GM19023 (cell line): ENCODE data around the gene ROR2.

ENCODE experiments used
- ATAC-seq: cut with Tn5 transposase; IDR thresholded peaks from one replicate; pipeline ENCODE4 v1.9.1; 2021; ENCODE audit warnings: mild to moderate bottlenecking, moderate library complexity; ENCODE audit not compliant: unreplicated experiment

The ROR2 gene

GRCh38 chr9:91882627-91883026 is 67.4 kb downstream of the ROR2 start:
- ATAC-seq: no peak

DNA sequence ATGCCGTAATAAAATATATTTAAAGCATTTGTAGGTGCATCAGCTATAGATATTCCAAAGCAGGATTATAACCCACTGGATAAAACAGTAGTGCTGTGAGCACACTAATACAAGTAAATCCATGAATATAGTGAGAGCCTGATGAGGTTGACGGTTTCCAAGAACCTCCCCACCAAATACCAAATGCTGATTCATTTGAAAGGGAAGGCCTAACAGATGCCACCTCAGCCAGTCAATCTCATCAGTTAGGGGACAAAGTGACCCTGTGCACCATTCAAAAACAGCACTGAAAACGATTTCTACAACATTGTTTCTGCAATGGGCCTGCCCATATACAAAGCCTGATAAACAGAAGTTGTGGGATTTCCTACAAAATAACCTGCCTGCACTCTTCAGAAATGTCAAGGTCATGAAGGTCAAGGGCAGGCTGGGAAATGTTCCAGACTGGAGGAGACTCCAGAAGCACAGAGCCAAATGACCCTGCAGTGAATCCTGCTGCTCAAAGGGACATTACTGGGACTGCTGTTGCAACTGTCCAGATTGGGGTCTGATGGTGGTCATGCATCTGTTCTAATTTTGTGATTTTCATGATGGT is 69.6 kb downstream of the ROR2 start:
- no peak for ATAC-seq

DNA sequence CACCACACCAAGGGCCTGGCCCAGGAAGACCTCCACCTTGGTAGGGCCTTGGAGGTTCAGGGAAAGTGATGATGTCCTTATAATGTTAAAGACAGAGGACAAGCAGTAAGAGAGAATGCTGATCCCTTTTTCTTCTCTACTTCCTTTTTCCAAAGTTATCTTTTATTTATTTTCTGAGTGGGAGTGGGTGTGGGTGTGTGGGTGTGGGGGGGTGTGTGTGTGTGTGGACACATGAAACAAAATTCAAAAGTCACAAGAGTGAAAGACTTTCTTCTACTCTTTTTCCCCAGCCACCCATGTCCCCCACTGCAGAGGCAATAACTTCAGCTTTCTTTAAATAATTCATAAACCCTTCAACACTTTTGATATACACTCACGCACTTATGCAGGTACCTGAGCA is 70.8 kb downstream of the ROR2 start:
- ATAC-seq: no peak

DNA sequence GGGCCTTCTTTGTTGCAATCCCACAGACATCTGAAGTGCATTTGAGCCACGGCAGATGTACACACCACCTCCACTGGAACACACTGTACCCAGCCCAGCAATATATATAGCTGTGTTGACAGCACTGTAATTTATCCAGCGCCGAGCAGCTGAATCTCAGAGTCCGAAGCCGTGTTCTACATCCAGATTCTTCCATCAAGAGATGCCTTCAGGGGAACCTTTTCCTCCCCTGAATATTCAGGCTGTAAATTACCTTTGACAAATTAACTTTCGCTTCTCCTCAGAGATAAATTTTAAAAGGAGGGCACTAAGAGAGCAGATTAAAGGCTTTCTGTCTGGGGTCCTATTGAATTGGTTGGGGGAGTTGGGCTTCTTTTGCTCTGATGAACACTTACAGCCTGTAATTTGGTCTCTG is 76.4 kb downstream of the ROR2 start:
- no peak for ATAC-seq

DNA sequence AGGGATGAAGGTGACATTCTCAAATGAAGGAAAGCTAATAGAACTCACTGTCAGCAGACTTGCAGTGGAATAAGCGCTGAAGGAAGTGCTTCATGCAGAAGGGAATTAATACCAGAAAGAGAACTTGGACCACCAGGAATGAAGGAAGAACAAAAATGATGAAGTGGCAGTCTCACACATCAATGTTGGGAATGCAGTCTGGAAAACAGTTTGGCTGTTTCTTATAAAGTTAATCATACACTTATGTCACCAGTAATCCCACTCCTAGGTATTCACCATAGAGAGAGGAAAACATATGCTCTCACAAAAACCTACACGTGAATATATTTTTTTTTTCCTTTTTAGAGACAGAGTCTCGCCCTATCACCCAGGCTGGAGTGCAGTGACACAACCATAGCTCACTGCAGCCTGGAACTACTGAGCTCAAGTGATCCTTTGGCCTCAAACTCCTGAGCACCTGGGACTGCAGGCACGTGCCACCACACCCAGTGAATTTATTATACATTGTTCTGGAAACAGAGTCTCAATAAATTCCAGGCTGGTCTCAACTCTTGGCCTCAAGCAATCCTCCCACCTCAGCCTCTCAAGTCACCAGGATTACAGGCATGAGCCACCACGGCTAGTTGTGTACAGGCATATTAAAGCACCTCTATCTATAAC is 81.2 kb downstream of the ROR2 start:
- no peak for ATAC-seq

- ATAC-seq: no peak
These were observed 82.3 kb downstream of the ROR2 start for GRCh38 chr9:91867740-91868139.

- no peak for ATAC-seq
These were observed 85.0 kb downstream of the ROR2 start for GRCh38 chr9:91865041-91865440.

- no peak for ATAC-seq
These were observed 85.6 kb downstream of the ROR2 start for GRCh38 chr9:91864380-91864779.

- ATAC-seq: no peak
These were observed 86.6 kb downstream of the ROR2 start for GRCh38 chr9:91863469-91863868.

DNA sequence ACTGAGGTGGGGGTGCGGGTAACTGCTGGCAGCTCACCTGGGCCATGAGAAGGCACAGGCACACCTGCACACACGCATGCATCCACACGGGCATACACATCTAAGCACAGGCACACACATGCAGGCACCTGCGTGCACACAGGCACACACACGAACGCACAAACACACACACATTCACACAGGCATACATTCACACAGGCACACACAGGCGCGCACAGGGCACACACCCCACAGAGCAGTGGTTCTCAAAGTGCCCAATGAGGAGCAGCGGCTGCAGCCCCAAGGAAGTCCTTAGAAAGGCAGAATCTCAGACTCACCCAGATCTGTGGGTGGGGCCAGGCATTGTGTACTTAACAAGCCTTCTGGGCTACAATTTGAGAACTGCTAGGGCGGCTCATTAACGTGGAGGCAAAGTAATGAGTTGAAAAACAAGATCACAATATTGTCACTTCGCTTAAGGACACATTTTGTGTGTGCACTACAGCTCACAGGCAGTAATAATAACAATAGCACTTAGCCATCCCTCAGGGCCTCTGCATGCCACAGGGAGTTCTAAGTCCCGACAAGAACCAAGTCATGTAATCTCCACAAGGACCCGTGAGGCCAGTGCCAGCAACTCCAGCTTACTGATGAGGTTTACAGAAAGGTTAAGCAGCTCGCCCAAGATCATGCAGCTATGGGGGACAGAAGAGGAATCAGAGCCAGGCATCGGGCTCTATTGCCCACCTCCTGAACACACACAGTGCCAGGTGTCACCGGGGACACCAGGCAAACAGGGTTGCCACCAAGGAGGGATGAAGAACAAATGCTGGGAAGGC is 91.6 kb downstream of the ROR2 start:
- no peak for ATAC-seq

GRCh38 chr9:91857291-91858212 is 92.5 kb downstream of the ROR2 start:
- no peak for ATAC-seq

DNA sequence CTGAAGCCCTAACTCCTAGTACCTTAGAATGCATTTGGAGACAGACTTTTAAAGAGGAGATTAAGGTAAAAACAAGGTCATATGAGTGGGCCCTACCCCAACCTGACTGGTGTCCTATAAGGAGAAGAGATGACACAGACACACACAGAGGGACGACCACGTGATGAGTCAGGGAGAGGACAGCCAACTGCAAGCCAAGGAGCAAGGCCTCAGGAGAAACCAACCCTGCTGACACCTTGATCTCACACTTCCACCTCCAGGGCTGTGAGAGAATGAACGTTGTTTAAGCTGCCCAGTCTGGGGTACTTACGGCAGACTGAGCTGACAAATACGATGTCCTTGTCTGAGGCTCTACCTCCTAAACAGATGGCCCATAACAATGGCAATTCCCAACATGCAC is 93.6 kb downstream of the ROR2 start:
- ATAC-seq: no peak

GRCh38 chr9:91855196-91855595 is 94.8 kb downstream of the ROR2 start:
- no peak for ATAC-seq

DNA sequence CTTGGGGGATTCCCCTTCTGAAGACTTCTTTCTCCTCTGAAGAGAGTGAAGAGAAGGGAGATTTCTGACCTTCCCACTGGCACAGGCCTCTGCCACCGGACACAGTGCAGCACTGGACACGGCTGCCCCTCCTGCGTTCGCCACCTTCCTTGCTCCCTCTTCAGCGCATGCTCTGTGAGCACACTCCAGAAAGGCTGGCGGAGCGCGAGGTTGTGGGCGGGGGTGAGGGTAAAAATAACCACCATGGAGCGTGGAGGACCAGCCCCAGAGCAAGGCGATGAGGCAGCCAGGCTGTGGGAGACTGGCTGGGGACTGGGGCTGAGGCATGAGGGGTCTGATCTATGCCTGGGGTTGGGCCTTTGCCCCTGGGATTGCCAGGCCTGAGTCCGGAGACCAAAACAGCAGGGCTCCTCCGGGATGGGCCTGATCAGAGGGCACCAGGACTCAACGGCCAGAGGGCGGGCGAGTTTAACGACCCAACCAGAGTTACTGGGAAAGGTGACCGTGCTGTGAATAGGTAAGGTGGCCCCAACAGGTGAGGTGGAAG is 97.2 kb downstream of the ROR2 start:
- no peak for ATAC-seq

GRCh38 chr9:91849694-91850093 is 100.3 kb downstream of the ROR2 start:
- no peak for ATAC-seq

GRCh38 chr9:91848146-91848545 is 101.9 kb downstream of the ROR2 start:
- ATAC-seq: no peak

GRCh38 chr9:91847581-91848091 is 102.4 kb downstream of the ROR2 start:
- ATAC-seq: no peak

- ATAC-seq: no peak
These were observed 104.1 kb downstream of the ROR2 start for GRCh38 chr9:91845879-91846278.

DNA sequence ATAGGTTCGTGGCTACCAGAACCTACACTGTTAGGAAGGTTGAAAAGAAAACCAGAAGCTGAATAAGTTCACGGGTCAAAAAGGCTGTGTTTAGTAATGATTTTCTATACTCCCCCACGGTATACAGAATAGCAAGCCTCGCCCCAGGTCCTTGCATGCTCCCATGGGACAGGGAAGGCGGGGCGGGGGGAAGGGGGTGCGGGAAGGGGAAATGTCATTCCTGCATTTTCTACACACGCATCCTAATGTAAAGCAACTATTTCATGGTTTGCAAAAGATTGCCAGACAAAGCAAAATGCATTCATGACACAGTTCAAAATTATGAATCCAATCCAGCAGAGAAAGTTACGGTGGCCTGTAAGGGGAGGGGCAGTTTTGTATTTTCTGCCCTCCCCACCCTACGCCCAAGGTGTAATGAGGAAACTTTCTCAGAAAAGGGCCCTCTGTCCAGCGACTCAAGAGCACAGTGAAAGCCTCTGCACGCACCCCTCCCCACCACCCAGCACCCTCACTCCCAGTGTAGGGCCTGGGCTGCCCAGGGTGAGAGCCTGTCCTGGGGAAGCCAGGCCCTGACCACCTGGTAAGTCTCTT is 105.2 kb downstream of the ROR2 start:
- no peak for ATAC-seq

DNA sequence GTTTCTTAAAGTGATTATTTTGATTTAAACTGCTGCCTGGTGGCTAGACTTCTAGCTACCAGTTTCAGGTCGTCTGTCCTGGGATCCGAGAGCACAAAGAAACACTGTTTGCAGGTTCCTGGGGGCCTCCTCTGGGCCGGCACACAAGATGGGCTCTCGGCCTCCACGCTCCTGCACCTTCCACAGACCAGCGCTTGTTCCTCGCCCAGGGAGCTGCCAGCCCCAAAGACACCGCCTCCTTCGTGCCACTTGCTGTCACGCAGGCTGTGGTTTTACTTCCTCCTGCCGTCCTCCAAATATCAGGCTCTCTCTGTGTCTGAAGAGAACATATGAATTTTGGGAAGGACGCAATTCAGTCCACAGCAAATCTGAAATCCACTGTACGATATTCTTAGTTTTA is 105.8 kb downstream of the ROR2 start:
- no peak for ATAC-seq
